GM21367 (cell line): Measurements from ENCODE around the gene MPST.

Source experiments
- ATAC-seq: cut with Tn5 transposase; IDR thresholded peaks from one replicate; pipeline ENCODE4 v1.9.1; 2021; ENCODE audit not compliant: unreplicated experiment

The MPST gene

DNA sequence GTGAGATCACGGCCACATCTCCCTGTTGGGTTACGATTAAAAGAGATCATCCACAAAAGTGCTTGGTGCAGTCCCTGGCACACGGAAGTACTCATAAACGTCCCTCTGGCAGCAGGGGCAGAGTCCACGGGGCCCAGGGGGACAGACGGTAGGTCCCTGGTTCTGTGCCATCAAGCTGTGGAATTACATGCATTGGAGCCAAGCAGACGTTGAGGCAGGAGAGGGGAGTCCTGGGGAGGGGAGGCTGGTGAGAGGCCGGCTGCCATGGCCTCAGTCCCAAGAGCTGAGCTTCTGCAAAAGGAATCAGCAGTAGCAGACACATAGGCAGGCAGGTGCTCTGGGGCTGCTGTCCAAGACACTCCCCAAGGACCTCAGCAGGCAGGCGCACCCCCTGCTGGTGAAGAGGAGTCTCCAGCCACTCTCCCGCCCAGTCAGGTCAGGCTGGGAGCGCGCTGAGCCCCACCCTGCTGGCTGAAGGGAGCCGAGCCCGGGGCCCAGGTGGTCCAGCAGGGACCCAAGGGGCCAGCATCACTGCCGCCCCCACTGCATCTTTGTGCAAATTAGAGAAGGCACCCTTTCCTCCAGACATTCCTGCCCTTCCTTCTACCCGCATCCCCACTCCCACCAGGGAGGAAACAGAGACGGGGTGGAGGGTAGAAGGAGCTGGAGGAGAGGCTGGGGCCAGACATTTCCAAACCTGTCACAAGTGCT, 24.4 kb downstream of the MPST start:
- no peak for ATAC-seq

DNA sequence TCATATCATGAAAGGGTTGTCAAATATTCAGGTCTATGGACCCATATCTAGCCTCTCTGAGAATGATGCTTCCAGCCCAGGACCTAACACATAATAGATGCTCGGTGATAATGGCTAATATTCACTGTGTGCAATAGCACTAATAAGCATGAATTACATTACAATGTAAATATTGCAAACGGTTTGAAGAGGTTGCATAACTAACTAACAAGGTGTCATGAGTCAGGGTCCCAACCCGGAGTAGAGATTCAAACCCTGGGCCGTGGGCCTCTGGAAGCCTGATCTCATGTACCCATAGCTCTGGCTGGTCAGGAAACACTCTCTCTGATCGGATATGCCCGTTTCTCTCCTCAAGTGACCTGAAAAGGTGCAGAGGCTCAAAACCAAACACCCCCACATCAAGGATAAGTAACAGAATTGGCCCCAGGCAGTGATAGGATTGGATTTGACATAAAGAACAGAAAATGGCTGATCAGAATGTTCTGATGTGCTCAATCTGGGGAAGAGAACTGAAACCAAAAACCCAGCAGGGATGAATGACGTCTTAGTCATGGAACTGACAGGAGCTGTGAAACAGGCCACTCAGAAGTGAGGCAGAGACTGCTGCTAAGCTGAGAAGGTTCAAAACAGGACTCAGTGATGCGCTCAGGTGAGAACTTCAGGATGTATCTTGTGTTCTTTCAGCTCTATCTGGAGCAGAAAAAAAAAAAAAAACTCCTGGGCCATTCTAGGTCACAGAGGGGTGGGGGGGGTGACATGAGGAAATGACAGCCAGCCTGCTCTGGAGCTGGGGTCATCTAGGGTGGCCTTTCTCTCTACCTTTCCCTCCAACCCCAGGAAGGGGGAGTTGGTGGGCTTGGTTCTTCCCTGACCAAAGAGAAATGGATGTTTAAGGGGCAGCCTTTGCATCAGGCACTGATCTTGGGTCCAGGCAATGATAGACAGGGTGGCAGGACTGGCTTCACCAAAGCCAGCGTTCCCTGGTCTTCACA, 25.4 kb downstream of the MPST start:
- no peak for ATAC-seq

DNA sequence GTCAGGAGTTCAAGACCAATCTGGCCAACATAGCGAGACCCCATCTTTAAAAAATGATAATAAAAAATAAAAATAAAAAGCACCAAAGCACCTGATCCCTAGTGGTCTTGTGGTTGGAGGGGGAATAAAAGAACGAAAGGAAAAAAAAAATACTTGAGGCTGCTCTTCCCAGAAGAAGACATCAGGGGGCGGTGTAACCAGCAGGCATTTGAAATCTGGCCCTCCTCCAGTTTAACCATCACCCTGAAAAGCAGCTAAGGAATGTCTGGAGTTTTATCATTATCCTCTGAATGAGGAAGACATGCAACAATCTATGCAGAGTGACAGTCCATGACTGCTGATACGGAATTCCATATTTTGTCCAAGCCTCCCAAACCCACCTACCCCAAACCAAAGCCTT, 26.4 kb downstream of the MPST start:
- ATAC-seq: no peak

DNA sequence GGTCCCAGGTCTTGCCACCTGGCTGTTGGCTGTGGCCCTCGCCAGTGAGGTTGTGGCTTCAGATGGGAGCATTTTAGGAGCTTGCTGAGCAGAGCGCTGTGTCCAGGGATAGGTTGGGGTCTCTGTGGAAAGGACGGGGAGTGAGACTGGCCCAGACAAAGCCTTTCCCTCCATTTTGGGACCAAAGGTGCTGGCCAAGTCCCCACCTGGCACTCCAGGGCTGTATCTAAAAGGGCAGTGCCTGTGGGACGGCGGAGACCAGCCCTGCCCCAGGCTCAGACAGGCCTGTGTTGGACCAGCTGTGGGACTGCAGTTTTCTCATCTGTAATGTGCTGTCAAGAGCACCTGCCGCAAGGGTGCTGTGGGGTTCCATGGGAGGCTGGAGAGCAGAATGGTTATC, 27.0 kb downstream of the MPST start:
- ATAC-seq: no peak

DNA sequence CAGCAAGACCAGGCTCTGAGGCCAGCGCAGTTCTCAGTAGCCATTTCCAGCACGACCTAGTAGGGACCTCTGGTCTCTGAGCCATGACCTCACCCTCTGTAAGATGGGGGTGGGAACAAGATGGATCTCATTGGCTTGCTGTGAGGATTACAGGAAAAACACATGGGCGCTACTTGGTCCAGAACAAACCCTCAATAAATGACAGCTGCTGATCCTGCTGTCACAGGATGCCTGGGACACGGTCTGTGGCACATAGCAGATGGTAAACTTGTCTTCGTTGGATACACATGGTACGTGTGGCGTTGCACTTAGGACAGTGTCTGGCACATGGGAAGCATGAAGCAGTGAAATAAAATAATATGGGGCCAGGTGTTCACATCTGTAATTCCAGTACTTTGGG, 27.5 kb downstream of the MPST start:
- ATAC-seq: no peak

DNA sequence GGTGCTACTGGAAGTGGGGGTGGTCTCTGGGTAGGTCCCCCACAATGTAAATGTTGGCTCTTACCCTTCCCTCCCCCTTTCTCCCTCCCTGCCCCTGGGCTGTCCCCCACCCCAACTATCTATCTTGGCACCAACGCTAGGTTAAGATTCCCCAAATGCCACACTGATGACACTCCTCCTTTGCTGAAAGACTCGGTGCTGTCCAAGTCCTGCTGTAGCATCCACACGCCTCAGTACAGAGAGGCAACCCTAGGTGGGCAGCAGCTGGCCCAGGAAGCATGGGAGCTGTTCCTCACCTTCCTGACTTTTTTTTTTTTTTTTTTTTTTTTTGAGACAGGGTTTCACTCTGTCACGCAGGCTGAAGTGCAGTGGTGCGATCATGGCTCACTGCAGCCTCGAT, 28.6 kb downstream of the MPST start:
- ATAC-seq: no peak

DNA sequence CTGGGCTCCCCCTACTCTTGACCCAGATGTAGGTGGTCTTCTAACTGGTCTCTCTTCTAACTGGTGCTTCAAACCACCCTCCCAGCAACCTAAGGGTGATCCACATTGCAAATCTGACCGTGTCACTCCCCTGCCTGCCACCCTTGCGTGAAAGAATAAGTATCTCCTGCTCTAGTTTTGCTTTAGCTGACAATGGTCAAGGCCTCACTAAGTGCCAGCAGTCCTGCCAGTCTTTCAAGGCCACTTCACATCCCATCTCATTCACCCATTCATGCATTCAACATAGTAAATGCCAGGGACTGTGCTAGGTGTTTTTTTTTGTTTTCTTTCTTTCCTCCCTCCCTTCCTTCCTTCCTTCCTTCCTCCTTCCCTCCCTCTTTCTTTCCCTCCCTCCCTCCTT, 29.7 kb downstream of the MPST start:
- no peak for ATAC-seq

DNA sequence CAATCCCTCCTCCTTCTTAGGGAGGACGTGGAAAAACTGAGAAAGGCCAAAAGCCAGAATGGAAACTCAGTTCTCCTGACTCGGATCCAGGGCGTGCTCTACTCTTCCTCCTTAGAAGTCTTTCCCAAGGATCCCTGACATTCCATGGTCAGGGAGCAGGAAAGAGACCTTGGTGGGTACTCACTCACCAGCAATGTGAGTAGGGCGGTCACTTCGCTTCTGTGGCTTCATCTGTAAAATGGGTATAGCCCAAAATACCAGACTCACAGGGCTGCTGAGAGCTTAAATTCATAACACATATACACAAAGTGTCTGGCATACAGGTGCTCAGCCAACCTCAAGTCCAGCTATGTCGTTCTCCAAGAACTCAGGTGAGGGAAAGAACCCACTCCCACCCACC, 31.4 kb downstream of the MPST start:
- no peak for ATAC-seq

DNA sequence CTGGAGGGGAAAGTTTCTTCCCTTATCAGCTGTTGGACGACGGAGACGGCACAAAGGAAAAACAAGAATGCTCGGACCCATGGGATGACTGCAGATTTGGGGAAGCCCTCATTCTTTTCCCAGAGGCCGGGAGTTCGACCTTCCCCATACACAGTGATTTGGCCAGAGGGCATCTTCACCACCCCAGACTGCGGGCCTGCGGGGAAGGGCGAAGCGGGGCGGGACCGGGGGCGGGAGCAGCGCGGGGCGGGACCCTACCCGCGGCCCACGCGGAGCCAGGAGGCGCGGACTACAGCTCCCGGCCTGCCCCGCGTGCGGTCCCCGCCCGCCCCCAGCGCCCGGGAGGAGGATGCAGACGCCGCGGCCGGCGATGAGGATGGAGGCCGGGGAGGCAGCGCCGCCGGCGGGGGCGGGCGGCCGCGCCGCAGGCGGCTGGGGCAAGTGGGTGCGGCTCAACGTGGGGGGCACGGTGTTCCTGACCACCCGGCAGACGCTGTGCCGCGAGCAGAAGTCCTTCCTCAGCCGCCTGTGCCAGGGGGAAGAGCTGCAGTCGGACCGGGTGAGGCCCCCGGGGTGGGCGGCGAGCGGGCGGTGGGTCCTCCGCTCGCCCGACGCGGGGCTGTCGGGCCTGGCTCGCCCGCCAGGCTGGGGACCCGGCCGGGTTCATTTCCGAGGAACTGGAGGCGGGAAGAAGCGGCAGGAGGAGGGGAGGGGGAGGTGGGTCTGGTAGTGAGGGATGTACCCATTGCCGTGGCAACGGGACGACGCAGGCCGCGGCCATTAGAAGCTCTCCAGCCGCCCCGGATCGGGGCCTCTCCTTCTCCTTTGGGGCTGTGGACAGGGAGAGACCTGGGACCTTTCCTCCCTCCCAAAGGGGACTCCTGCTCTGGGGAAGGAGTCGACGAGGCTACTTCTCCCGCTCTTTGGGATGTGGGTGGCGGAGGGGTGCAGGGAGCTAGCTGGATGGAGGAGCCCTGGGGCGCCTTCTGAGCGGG, 32.1 kb downstream of the MPST start, which contains the start of gene KCTD17:
KCTD17 (plus strand) TSS at position 352 of the 995 bp plus-strand sequence; CDS start at position 371, 19 bp downstream.
- peak; percentile 58 for ATAC-seq

DNA sequence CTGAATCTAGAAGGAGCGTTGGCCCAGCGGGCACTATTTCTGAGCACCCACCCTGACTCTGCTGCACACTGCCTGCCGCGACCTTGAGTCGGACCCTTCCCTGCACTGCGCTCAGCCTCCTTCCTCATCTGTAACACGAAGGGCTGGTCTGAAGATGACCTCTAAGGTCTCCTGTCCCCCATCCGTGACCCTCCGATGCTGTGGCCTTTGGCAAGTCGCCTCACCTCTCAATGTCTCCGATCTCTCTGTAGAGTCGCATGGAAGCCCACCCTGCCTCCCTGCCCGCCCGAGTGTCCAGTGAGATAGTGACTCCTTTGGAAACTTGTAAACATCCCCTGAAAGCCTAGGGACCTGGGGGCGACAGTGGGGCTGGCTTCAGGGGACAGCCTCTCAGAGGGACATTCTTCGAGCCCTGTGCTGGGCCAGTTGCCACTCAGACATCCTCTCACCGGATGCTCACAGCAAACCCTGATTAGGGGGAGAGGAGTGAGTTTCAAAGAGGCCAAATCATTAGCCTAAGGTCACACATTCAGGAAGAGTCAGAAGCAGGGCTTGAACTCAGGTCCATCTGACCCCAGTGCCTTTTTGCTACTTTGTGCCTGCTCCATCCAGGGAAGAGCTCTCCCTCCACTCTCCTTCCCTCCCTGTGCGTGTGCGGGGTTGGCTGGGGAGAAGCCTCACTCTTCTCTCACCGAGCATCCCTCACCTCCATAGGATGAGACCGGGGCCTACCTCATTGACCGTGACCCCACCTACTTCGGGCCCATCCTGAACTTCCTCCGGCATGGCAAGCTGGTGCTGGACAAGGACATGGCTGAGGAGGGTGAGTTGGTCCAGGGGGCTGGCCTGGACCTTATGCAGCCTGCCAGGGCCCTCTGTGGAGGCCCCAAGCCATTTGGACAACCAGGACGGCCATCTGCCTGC, 33.1 kb downstream of the MPST start:
- ATAC-seq: no peak

DNA sequence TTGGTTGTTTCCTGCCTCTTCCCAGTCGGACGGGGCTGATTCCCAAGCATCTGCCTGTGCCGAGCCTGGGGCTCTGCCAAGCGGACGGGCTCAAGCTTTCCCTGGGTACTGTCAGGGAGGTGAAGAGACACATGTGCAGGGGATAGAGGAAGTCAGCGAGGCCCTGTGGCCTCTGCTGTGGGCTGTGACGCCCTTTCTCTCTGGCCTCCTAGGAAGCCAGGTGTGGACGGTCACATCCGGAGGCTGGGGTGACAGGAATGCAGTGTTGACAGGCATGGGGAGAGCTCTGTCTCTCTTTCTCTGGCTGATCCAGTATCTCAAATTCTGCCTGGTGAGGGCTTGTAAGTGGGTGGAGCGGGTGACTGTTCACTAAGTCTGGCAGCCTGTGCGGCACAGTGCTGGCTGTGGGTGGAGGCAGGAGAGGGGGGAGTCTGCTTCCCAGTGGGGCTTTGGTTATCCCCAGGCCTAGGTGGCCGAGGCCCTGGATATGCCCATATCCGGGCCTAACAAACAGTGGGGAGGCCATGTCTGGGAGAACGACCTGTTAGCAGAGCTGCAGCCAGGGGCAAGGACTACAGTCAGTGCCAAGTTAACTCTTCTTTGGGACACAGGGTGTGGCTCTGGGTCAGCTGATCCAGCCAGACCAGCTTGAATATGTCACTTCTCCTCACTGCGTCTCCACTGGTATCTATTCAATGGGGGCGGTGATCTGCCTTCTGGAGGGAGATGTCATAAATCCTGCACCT, 33.9 kb downstream of the MPST start:
- no peak for ATAC-seq

DNA sequence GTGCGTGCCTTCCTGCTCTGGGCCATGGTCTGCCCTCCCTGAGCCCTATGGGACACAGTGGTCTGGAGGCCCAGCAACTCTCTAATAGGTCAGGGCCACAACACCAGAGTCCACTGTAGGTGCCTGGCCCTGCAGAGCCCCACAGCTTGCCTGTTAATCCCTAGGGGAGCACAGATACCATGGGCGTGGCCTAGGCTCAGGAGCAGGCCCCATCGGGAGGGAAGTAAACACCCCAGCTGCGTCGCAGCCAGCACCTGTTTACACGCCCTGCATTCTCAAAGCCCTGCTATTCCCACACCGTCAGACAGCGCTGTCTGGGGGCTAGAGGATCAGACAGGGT, 34.5 kb downstream of the MPST start:
- ATAC-seq: no peak

DNA sequence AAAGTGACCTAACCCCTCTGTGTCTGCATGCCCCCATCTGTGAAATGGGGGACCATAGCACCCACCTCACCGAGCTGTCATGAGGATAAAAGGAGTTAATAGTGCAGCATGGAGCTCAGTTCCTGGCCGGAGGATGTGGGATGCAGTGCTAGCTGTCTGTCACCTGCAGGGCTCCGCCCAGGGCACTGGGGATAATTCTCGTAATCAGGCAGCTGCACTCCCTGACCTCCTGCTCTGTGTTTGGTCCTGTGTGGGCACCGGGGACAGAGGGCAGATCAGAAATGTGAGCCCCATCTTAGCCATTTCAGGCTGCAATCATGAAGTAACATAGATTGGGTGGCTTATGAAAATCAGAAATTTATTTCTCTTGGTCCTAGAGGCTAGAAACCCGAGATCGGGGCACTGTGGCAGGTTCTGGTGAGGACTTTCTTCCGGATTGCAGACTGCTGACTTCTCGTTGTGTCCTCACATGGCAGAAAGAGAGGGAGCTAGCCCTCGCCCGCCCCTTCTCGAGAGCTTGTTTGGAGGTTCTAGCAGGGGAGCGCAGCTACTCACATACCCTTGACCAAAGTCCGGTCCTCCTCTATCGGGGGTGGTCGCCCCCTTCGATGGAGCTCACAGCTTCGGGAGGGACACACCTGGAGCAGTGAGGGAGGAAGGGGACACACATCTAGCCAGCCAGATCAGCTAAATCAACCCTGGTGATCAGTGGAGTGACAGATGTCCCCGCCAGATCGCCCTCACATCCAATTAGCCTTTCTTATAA, 35.2 kb downstream of the MPST start:
- ATAC-seq: no peak

DNA sequence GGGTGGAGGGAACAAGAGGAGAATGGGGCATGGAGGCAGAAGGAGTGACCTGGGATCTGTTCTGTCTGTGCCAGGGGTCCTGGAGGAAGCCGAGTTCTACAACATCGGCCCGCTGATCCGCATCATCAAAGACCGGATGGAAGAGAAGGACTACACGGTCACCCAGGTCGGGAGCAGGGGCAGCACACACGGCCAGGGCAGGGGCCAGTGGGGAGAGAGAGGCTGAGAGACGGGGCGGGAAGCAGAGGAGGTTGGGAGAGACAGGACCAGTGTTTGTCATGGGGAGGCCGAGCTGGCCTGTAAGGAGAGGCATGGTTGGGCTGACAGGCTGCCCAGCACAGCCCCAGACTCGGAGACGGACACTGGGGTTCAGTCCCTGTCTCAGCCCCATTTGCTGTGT, 36.7 kb downstream of the MPST start:
- no peak for ATAC-seq

DNA sequence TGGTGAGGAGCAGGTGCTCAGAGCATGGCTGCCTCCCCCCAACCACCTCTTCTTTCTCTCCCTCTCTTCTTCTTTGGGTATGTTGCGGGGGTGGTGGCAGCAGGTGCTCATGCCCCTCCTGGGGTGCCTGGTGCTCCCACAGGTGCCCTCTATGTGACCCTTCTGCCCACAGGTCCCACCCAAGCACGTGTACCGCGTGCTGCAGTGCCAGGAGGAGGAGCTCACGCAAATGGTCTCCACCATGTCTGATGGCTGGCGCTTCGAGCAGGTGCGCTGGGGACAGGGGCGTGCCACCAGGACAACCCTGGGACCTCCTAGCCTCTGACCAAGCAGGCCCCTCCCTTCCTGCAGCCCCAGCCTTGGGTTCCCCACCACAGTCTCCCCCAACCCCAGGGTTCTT, 37.7 kb downstream of the MPST start:
- no peak for ATAC-seq

DNA sequence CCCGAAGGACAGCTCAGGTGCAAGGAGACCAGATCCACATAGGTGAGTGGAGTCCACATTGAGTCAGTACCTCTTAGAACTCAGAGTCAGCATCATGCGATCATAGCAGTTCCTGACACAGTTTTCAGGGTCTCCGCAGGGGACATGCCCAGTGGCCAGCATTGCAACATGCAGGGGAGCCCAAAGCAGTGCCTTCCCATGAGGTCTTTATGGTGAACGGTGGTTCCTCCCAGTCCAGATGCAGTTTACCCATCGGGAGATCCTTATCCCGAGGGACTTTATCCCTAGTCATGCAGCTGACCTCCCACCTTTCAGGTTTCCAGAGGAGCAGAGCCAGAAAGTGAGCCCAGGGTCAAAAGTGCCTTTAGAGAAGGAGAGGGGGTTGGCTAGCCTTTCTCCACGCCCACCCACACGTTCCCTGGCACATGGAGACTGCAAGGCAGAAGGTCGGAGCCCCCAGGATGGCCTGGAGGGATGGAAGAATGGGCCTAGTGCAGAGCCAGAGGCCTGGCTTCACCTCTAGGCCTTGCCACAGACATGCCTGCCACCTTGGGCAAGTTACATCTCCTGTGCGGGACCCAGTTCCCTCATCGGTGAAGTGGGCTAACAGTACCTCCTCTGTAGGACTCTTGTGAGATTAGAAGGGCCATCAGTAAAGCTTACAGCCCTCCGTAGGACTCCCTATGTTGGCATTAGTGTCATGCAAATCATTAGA, 38.4 kb downstream of the MPST start:
- ATAC-seq: no peak

DNA sequence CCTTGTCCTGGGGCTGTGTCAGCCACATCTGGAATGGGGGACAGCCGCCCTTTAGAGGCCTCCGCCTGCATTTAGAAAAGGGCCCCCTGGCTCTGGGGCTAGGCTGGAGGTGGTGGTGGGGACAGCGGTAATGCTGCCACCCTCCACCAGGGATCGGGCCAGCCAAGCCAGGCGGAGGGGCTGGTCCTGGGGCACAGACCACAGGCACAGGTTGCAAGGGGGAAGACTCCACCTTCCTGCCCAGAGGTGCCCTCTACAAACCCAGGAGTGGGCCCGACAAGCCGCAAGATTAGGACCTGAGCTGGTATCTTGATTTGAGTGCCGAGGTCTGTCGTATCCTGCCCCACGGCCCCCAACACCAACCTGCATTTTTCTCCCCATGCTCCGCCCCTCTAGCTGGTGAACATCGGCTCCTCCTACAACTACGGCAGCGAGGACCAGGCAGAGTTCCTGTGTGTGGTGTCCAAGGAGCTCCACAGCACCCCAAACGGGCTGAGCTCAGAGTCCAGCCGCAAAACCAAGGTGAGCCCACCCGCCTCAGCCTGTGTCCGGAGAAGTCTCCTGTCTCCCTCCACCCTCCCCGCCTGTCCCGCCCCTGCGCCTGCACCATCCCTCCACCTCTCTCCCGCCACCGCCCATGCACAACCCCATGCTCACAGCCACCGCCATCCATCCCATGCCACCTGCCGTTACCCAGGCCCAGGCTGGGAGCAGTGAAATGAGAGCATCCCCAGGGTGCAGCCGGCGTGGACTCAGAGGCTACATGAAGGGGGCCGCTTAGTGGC, 39.6 kb downstream of the MPST start:
- ATAC-seq: no peak
